KMS-11 (cell line): Measurements from ENCODE around the gene PRDM10.
A peak's percentile ranks its signal among the peaks of the same experiment; 100 is the strongest.

Experiments used
- H2AFZ ChIP-seq: fragments of 200-600 bp; sonication (generic); 2 replicates; pipeline ENCODE4 v1.6.1; 2016; ENCODE audit warnings: antibody characterized with exemption, mixed run types, low read depth
- H3K27ac ChIP-seq: fragments of 200-600 bp; sonication (generic); 2 replicates; pipeline ENCODE4 v1.6.1; 2016; ENCODE audit warnings: mild to moderate bottlenecking, mixed run types
- H3K27me3 ChIP-seq: fragments of 200-600 bp; sonication (generic); 2 replicates; pipeline ENCODE4 v1.6.1; 2017; ENCODE audit warnings: mild to moderate bottlenecking, low read depth, mixed run types, moderate library complexity; ENCODE audit not compliant: insufficient read depth
- H3K36me3 ChIP-seq: fragments of 200-600 bp; sonication (generic); 2 replicates; pipeline ENCODE4 v1.6.1; 2017; ENCODE audit warnings: mild to moderate bottlenecking, mixed run types; ENCODE audit not compliant: insufficient read depth
- H3K4me1 ChIP-seq: fragments of 200-600 bp; sonication (generic); 2 replicates; pipeline ENCODE4 v1.6.1; 2016; ENCODE audit warnings: mild to moderate bottlenecking, low read depth, mixed run types; ENCODE audit not compliant: poor library complexity, severe bottlenecking
- H3K4me2 ChIP-seq: fragments of 200-600 bp; sonication (generic); 2 replicates; pipeline ENCODE4 v1.7.0; 2016; ENCODE audit warnings: mild to moderate bottlenecking, mixed run types
- H3K4me3 ChIP-seq: fragments of 200-600 bp; sonication (generic); IDR thresholded peaks from 2 replicates; pipeline ENCODE4 v1.6.1; 2017; ENCODE audit warnings: low read depth, low read length, mixed read lengths; ENCODE audit not compliant: insufficient read depth
- H3K79me2 ChIP-seq: fragments of 200-600 bp; sonication (generic); 2 replicates; pipeline ENCODE4 v1.6.1; 2016; ENCODE audit warnings: low read depth, mixed run types; ENCODE audit not compliant: insufficient read depth
- H3K9ac ChIP-seq: fragments of 200-600 bp; sonication (generic); 2 replicates; pipeline ENCODE4 v1.6.1; 2016; ENCODE audit warnings: mild to moderate bottlenecking, mixed run types
- H4K20me1 ChIP-seq: fragments of 200-600 bp; sonication (generic); 2 replicates; pipeline ENCODE4 v1.6.1; 2016; ENCODE audit warnings: mild to moderate bottlenecking, mixed run types; ENCODE audit not compliant: insufficient read depth
- TF ChIP-seq, protein P1 (sequence below): fragments of 200-600 bp; sonication (generic); conservative IDR thresholded peaks from 2 replicates; pipeline ENCODE4 v1.6.1; 2017; ENCODE audit warnings: low read depth, mild to moderate bottlenecking, antibody characterized with exemption, low read length, moderate library complexity, mixed read lengths

The PRDM10 gene

DNA sequence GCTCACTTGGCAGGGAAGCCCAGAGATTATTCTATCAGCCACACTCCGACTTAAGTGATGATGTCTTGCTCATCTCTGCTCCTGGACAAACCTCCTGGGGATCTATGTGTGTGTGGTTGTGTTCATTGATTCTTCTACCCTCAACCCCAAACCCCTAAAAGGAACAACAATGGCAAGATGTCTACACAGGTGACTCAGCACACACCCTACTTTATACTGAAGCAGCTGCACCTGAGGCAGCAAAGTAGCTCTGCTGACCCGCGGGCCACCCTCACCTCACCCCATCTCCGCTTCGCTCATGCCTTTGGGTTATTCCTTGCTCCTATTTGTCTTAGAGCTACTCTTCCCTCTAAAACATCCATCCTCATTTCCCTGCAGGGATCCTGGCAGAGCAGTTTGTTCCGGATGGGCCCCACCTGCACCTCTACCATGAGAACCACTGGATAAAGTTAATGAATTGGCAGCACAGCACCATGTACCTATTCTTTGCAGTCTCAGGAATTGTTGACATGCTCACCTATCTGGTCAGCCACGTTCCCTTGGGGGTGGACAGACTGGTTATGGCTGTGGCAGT, 148.3 kb downstream of the PRDM10 start:
- H3K27ac ChIP-seq, result no peak overlapping the region; the same call in 1 of the 2 replicates
- no peaks in the 10 kb centered on the region for H3K36me3 ChIP-seq
- H3K4me3 ChIP-seq, result no peak overlapping the region
- no peaks in the 10 kb centered on the region for H4K20me1 ChIP-seq
- H3K9ac ChIP-seq, result no peak overlapping the region
- peak overlapping the region; percentile 2; the same call in 1 of the 2 replicates for H2AFZ ChIP-seq
- TF ChIP-seq, protein P1, sequence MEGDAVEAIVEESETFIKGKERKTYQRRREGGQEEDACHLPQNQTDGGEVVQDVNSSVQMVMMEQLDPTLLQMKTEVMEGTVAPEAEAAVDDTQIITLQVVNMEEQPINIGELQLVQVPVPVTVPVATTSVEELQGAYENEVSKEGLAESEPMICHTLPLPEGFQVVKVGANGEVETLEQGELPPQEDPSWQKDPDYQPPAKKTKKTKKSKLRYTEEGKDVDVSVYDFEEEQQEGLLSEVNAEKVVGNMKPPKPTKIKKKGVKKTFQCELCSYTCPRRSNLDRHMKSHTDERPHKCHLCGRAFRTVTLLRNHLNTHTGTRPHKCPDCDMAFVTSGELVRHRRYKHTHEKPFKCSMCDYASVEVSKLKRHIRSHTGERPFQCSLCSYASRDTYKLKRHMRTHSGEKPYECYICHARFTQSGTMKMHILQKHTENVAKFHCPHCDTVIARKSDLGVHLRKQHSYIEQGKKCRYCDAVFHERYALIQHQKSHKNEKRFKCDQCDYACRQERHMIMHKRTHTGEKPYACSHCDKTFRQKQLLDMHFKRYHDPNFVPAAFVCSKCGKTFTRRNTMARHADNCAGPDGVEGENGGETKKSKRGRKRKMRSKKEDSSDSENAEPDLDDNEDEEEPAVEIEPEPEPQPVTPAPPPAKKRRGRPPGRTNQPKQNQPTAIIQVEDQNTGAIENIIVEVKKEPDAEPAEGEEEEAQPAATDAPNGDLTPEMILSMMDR, result no peak
- H3K79me2 ChIP-seq, result no peaks in the 10 kb centered on the region
- peak overlapping the region; percentile 19; the same call in 1 of the 2 replicates for H3K4me2 ChIP-seq
- no peaks in the 10 kb centered on the region for H3K27me3 ChIP-seq
- H3K4me1 ChIP-seq, result peaks cover 16% of the 10 kb centered on the region

DNA sequence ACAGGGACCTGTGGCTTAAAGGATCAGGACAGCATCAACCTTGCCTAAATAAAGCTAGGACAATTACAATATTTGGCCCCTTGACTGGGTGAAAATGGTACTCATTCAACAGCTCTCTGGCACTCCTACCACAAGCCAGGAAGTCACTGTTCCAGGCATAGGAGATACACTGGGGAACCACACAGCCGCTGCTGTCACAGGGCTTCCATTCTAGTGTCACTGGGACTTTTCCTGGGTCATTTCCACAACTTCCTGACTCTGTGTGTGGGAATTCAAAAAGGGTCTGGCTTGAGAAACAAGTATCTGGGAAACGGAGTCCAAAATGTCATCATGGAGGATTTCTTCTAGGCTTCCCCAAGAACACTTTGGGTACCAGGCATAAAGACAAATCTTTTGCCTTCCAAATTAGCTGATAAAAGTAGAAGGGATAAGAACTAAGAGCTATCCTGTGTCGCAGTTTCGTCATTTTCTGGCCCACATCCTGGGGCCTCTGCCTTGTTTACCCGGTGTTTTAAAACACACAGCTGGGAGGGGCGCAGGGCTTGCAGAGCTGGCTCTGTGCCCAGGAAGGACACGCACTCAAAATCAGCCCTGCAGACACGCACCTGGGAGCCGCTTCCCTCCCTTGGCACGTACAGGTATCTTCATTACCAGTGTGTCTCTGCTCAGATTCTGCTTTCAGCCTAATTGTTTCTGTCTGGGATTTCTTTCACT, 149.0 kb downstream of the PRDM10 start:
- peaks cover 16% of the 10 kb centered on the region for H3K4me1 ChIP-seq
- H3K27me3 ChIP-seq, result no peaks in the 10 kb centered on the region
- H3K27ac ChIP-seq, result peak overlapping the region; percentile 4; the same call in 1 of the 2 replicates
- H3K9ac ChIP-seq, result no peak overlapping the region
- H4K20me1 ChIP-seq, result no peaks in the 10 kb centered on the region
- TF ChIP-seq, protein P1, result no peak
- H3K79me2 ChIP-seq, result no peaks in the 10 kb centered on the region
- H3K4me2 ChIP-seq, result peak overlapping the region; percentile 19; the same call in 1 of the 2 replicates
- no peaks in the 10 kb centered on the region for H3K36me3 ChIP-seq
- peak overlapping the region; percentile 2; the same call in 1 of the 2 replicates for H2AFZ ChIP-seq
- no peak overlapping the region for H3K4me3 ChIP-seq

GRCh38 chr11:129852125-129852740, 150.4 kb downstream of the PRDM10 start:
- Histone ChIP-seq H3K4me3 (no peak overlapping the region), H4K20me1 (no peaks in the 10 kb centered on the region), H3K4me1 (peaks cover 16% of the 10 kb centered on the region), H3K27me3 (no peaks in the 10 kb centered on the region), H2AFZ (no peak overlapping the region), H3K27ac (no peak overlapping the region), H3K4me2 (no peak overlapping the region), H3K36me3 (no peaks in the 10 kb centered on the region), H3K9ac (no peak overlapping the region), H3K79me2 (no peaks in the 10 kb centered on the region)
- TF ChIP-seq, protein P1, result no peak
